Mucosa of stomach (tissue), 1 donor: ENCODE results near the gene OR13G1.

Source experiments
- H3K27me3 ChIP-seq: one replicate; pipeline ENCODE4 v1.7.0; 2013; ENCODE audit warnings: mild to moderate bottlenecking, low read length; ENCODE audit not compliant: control insufficient read depth, insufficient read depth
- H3K36me3 ChIP-seq: one replicate; pipeline ENCODE4 v1.7.0; 2013; ENCODE audit warnings: low read length; ENCODE audit not compliant: control insufficient read depth, insufficient read depth
- H3K4me1 ChIP-seq: one replicate; pipeline ENCODE4 v1.7.0; 2013; ENCODE audit warnings: mild to moderate bottlenecking, low read length; ENCODE audit not compliant: control insufficient read depth, insufficient read depth
- H3K4me3 ChIP-seq: one replicate; pipeline ENCODE4 v1.7.0; 2013; ENCODE audit warnings: low read length
- H3K9ac ChIP-seq: one replicate; pipeline ENCODE4 v1.7.0; 2013; ENCODE audit warnings: mild to moderate bottlenecking, low read length, moderate library complexity
- H3K9me3 ChIP-seq: one replicate; pipeline ENCODE4 v1.7.0; 2013; ENCODE audit warnings: mild to moderate bottlenecking, low read length, moderate library complexity; ENCODE audit not compliant: control insufficient read depth
- donor health status: Pancreatic carcinoma.

OR13G1 gene

GRCh38 chr1:247646867-247647266 lies 32.7 kb downstream of the OR13G1 start:
- no peak overlapping the region for H3K4me3 ChIP-seq
- H3K36me3 ChIP-seq, result no peaks in the 10 kb centered on the region
- no peaks in the 10 kb centered on the region for H3K27me3 ChIP-seq
- H3K9me3 ChIP-seq, result no peaks in the 10 kb centered on the region
- H3K9ac ChIP-seq, result no peak overlapping the region
- H3K4me1 ChIP-seq, result no peaks in the 10 kb centered on the region

GRCh38 chr1:247642742-247643141 lies 36.8 kb downstream of the OR13G1 start:
- Histone ChIP-seq H3K9ac (no peak overlapping the region), H3K36me3 (no peaks in the 10 kb centered on the region), H3K4me3 (no peak overlapping the region), H3K27me3 (no peaks in the 10 kb centered on the region), H3K4me1 (no peaks in the 10 kb centered on the region), H3K9me3 (no peaks in the 10 kb centered on the region)

GRCh38 chr1:247639381-247639981 lies 40.1 kb downstream of the OR13G1 start:
- H3K9me3 ChIP-seq, result no peaks in the 10 kb centered on the region
- no peaks in the 10 kb centered on the region for H3K27me3 ChIP-seq
- no peak overlapping the region for H3K9ac ChIP-seq
- no peaks in the 10 kb centered on the region for H3K36me3 ChIP-seq
- no peak overlapping the region for H3K4me3 ChIP-seq
- no peaks in the 10 kb centered on the region for H3K4me1 ChIP-seq

- H3K4me3 ChIP-seq, result no peak overlapping the region
- H3K9ac ChIP-seq, result no peak overlapping the region
- no peaks in the 10 kb centered on the region for H3K27me3 ChIP-seq
- no peaks in the 10 kb centered on the region for H3K9me3 ChIP-seq
- H3K4me1 ChIP-seq, result no peaks in the 10 kb centered on the region
- no peaks in the 10 kb centered on the region for H3K36me3 ChIP-seq
These were observed 40.8 kb downstream of the OR13G1 start for GRCh38 chr1:247638781-247639180.

- Histone ChIP-seq H3K27me3 (no peaks in the 10 kb centered on the region), H3K4me3 (no peak overlapping the region), H3K9me3 (no peaks in the 10 kb centered on the region), H3K9ac (no peak overlapping the region), H3K4me1 (no peaks in the 10 kb centered on the region), H3K36me3 (no peaks in the 10 kb centered on the region)
These were observed 41.5 kb downstream of the OR13G1 start for GRCh38 chr1:247638011-247638410.

GRCh38 chr1:247627951-247628350 lies 51.6 kb downstream of the OR13G1 start:
- Histone ChIP-seq H3K9ac (no peak overlapping the region), H3K36me3 (no peaks in the 10 kb centered on the region), H3K27me3 (no peaks in the 10 kb centered on the region), H3K9me3 (no peaks in the 10 kb centered on the region), H3K4me1 (no peaks in the 10 kb centered on the region), H3K4me3 (no peak overlapping the region)
